Measurements from ENCODE around the gene ARPP19. TPM values are rescaled to one million over a fixed set of nuclear protein-coding genes. Genes with fewer than 3 reads are reported as not detected.

Gene ARPP19, protein sequence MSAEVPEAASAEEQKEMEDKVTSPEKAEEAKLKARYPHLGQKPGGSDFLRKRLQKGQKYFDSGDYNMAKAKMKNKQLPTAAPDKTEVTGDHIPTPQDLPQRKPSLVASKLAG
- total RNA-seq = 100 to 1,000 TPM in 8 of 9 donors, 10 to 100 TPM in 1; 82.7 to 184 (median 142) TPM
- 100 to 1,000 TPM in 1 of 3 donors, 10 to 100 TPM in 2; 19.1 to 172 (median 23.7) TPM for polyA plus RNA-seq
- long read RNA-seq, donor 1, full-length matches to known transcripts = 46 of 46 reads
- long read RNA-seq, donor 1, partial matches to known transcripts = 0 of 46 reads
- long read RNA-seq, donor 1, other reads (novel, unspliced or antisense) = 0 of 46 reads
- long read RNA-seq, donor 2, full-length matches to known transcripts = 31 of 31 reads
- long read RNA-seq, donor 2, partial matches to known transcripts = 0 of 31 reads
- long read RNA-seq, donor 2, other reads (novel, unspliced or antisense) = 0 of 31 reads
- long read RNA-seq, donor 3, full-length matches to known transcripts = 47 of 47 reads
- long read RNA-seq, donor 3, partial matches to known transcripts = 0 of 47 reads
- long read RNA-seq, donor 3, other reads (novel, unspliced or antisense) = 0 of 47 reads
- long read RNA-seq, donor 4, full-length matches to known transcripts = 25 of 33 reads
- long read RNA-seq, donor 4, partial matches to known transcripts = 3 of 33 reads
- long read RNA-seq, donor 4, other reads (novel, unspliced or antisense) = 5 of 33 reads
- long read RNA-seq, donor 5, full-length matches to known transcripts = 83 of 88 reads
- long read RNA-seq, donor 5, partial matches to known transcripts = 1 of 88 reads
- long read RNA-seq, donor 5, other reads (novel, unspliced or antisense) = 4 of 88 reads
- long read RNA-seq, donor 6, full-length matches to known transcripts = 15 of 17 reads
- long read RNA-seq, donor 6, partial matches to known transcripts = 0 of 17 reads
- long read RNA-seq, donor 6, other reads (novel, unspliced or antisense) = 2 of 17 reads
- long read RNA-seq, donor 7, full-length matches to known transcripts = 24 of 24 reads
- long read RNA-seq, donor 7, partial matches to known transcripts = 0 of 24 reads
- long read RNA-seq, donor 7, other reads (novel, unspliced or antisense) = 0 of 24 reads
- long read RNA-seq, donor 8, full-length matches to known transcripts = 63 of 63 reads
- long read RNA-seq, donor 8, partial matches to known transcripts = 0 of 63 reads
- long read RNA-seq, donor 8, other reads (novel, unspliced or antisense) = 0 of 63 reads
- long read RNA-seq, donor 9, full-length matches to known transcripts = 50 of 50 reads
- long read RNA-seq, donor 9, partial matches to known transcripts = 0 of 50 reads
- long read RNA-seq, donor 9, other reads (novel, unspliced or antisense) = 0 of 50 reads
- long read RNA-seq, donor 10, full-length matches to known transcripts = 22 of 22 reads
- long read RNA-seq, donor 10, partial matches to known transcripts = 0 of 22 reads
- long read RNA-seq, donor 10, other reads (novel, unspliced or antisense) = 0 of 22 reads

GRCh38 chr15:52568601-52569585 is at the start of gene ARPP19:
Gene ARPP19 (minus strand): TSS chr15:52569030. CDS start chr15:52568892, 138 bp downstream.
- peak; percentile 89 to 96 (median 92) for DNase-seq
- intact Hi-C loops (cut with DNase I) = no loop called here
- WGBS, 4 donors = 5 to 18% (median 7%) methylated on average over 22 to 82 of the region's 82 CpGs

DNA sequence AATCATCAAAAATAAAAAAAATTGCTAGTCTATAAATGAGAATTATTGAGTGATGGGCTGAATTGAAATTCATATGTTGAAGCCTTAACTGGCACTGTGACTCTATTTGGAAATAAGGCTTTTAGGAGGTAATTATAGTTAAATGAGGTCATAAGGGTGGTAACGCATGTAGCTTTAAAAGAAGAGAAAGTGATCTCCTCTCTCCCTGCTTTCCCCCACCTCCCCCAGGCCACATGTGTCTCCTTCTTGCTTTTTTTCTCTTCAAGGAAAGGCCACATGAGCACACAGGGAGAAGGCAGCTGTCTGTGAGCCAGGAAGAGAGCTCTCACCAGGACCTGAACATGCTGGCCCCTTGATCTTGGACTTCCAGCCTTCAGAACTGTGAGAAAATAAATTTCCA is 48.2 kb upstream of the ARPP19 start:
- DNase-seq = no peak
- Histone ChIP-seq H3K4me1 (replicated peaks in 1 of 2) (no peaks in the 10 kb centered on the region), H3K4me3 (no peak overlapping the region), H3K27ac (no peak overlapping the region), H3K36me3 (replicated peaks in 1 of 2) (peaks cover 0 to 63% of the 10 kb centered on the region in 2 donors), H3K27me3 (no peaks in the 10 kb centered on the region), H3K9me3 (replicated peaks in 1 of 3) (no peaks in the 10 kb centered on the region)
- 96 to 100% (median 97%) methylated on average over 1 of the region's 1 CpG for WGBS, 4 donors
- TF ChIP-seq, protein P1, sequence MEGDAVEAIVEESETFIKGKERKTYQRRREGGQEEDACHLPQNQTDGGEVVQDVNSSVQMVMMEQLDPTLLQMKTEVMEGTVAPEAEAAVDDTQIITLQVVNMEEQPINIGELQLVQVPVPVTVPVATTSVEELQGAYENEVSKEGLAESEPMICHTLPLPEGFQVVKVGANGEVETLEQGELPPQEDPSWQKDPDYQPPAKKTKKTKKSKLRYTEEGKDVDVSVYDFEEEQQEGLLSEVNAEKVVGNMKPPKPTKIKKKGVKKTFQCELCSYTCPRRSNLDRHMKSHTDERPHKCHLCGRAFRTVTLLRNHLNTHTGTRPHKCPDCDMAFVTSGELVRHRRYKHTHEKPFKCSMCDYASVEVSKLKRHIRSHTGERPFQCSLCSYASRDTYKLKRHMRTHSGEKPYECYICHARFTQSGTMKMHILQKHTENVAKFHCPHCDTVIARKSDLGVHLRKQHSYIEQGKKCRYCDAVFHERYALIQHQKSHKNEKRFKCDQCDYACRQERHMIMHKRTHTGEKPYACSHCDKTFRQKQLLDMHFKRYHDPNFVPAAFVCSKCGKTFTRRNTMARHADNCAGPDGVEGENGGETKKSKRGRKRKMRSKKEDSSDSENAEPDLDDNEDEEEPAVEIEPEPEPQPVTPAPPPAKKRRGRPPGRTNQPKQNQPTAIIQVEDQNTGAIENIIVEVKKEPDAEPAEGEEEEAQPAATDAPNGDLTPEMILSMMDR (IDR thresholded peaks at IDR 0.05) = no peak
- no peak for TF ChIP-seq POLR2A (IDR thresholded peaks at IDR 0.05)
- intact Hi-C loops (cut with DNase I) = no loop called here

More at GRCh38 chr15:52568601-52569585, at the start of gene ARPP19:
- Histone ChIP-seq H3K36me3 (replicated peaks in 1 of 2) (no peaks in the 10 kb centered on the region), H3K27me3 (no peaks in the 10 kb centered on the region), H3K27ac (peak within 1 kb of the TSS; percentile 78 to 98 (median 89)), H3K4me3 (peak within 1 kb of the TSS; percentile 13 to 73 (median 48)), H3K9me3 (replicated peaks in 1 of 3) (no peaks in the 10 kb centered on the region), H3K4me1 (replicated peaks in 1 of 2) (peaks cover 19 to 39% of the 10 kb centered on the region in 2 donors)
- peak; percentile 65 to 66 for TF ChIP-seq POLR2A (IDR thresholded peaks at IDR 0.05)
- TF ChIP-seq, protein P1 (IDR thresholded peaks at IDR 0.05) = peak in 2 of 6 experiments; percentile 18 to 26

DNA sequence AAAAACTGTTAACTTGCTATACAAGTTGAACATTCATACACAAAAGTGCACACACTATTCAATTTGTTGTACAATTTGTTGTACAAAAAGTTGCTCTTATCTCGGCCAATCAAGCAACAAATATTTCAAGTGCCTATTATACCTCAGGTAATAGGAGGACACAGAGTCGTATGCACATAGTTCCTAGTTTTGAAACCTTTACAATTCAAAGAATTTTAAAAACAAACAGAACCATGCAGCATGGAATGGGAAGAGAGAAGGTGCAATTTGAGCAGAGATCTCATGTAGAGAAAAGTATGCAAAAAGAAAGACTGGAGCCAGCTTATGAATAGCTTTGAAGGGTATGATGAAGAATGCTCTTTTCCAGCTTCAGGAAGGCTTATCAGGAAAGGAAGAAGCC is 46.5 kb upstream of the ARPP19 start:
- no peak for DNase-seq
- WGBS, 4 donors = 87 to 95% (median 92%) methylated on average over 2 of the region's 2 CpGs
- intact Hi-C loops (cut with DNase I) = no loop called here
- Histone ChIP-seq H3K9me3 (replicated peaks in 1 of 3) (no peaks in the 10 kb centered on the region), H3K4me1 (replicated peaks in 1 of 2) (no peaks in the 10 kb centered on the region), H3K27ac (no peak overlapping the region), H3K27me3 (no peaks in the 10 kb centered on the region), H3K4me3 (no peak overlapping the region), H3K36me3 (replicated peaks in 1 of 2) (peaks cover 0 to 65% of the 10 kb centered on the region in 2 donors)
- TF ChIP-seq POLR2A (IDR thresholded peaks at IDR 0.05) = no peak
- TF ChIP-seq, protein P1 (IDR thresholded peaks at IDR 0.05) = no peak

Measured in adrenal gland (tissue), 19 donors.